Urinary bladder (tissue), 4 donors: Measurements from ENCODE around the gene ABCA4. TPM values are rescaled to one million over a fixed set of nuclear protein-coding genes. Genes with fewer than 3 reads are reported as not detected.

Source experiments
- DNase-seq: peaks from one replicate; pipeline ENCODE4 v3.0.0-alpha.2; 2015; ENCODE audit errors: extremely low spot score
- H3K27ac ChIP-seq: one replicate; pipeline ENCODE4 v1.5.1; 2013; ENCODE audit warnings: low read depth, mild to moderate bottlenecking, moderate library complexity
- H3K36me3 ChIP-seq: one replicate; pipeline ENCODE4 v1.6.1; 2013; ENCODE audit warnings: mild to moderate bottlenecking, moderate library complexity; ENCODE audit not compliant: insufficient read depth
- H3K4me1 ChIP-seq: one replicate; pipeline ENCODE4 v1.6.1; 2013; ENCODE audit warnings: mild to moderate bottlenecking, moderate library complexity; ENCODE audit not compliant: insufficient read depth
- H3K4me3 ChIP-seq: one replicate; pipeline ENCODE4 v1.5.1; 2013; ENCODE audit warnings: low read depth, low read length
- WGBS: extraction: QIAGEN DNeasy Blood & Tissue Kit; methylation state at CpG from one replicate; pipeline ENCODE4 v1.1.7; 2013; 5-methylcytosine and 5-hydroxymethylcytosine counted together
- polyA plus RNA-seq: library from polyadenylated mRNA; stranded (reverse); fragments of 200-250 nt; gene quantifications from one replicate; pipeline ENCODE4 v1.2.3, GENCODE V29; 2013
- total RNA-seq: library from RNA; depleted of rRNA; stranded (reverse); fragments of >200 nt; gene quantifications from one replicate; pipeline ENCODE4 v1.2.3, GENCODE V29; 2014
- donor health status: healthy with polysubstance abuse.
- donor health status: healthy.

Gene ABCA4
- total and polyA plus RNA-seq, 2 donors, result 0.37 to 0.90 TPM

DNA sequence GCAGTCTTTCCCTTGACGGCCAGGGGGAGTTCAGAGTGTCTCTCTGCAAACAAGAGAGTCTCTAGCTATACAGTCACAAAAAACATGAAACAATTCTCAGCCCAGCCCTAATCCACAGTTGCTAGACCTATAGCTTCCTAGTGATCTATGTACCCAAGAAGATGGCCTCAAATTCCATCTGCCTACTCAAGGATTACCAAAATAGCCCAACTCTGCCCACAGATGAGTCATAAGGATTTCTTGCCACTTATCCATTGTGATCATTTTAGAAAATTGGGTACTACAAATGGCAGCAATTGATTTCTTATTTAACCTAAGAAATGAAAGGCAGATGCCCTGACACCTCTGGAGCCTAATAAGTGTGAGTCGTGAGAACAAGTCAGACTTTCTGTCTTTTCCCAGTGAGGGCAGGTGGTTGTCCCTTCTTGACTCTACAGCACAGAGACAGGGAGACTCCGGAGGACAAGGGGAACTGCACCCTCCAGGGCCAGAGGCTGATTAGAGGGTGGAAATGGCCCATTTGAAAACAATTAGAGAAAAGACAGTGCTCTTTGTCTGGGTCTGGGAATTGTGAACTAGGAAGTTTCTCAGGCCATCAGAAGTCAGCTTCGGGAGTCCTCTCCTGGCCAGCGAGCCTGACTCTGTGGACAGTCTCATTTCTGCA, 65.4 kb downstream of the ABCA4 start:
- no peaks in the 10 kb centered on the region for H3K4me1 ChIP-seq
- H3K36me3 ChIP-seq, result no peaks in the 10 kb centered on the region
- no peak overlapping the region for H3K4me3 ChIP-seq
- H3K27ac ChIP-seq, result no peak overlapping the region
- WGBS, result 84% methylated on average over 5 of the region's 5 CpGs
- DNase-seq, result no peak

DNA sequence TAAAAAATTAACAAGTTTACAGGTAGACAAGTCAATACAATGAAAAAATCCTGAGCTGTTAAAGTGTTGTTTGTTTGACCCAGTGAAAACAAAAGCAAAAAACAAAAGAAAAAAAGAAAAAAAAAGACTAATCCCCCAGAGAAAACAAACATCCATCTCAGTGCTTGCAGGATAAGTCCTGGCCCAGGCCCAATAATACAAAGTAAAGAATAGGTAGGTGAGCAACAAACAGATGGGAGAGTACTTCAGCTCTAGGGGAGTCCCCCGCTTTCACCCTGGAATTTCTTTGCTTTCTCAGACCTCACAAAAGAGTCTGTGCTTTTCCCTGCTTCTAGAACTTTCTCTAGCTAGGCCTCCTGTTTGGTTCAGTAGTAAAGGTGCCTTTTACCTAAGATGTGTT, 70.3 kb downstream of the ABCA4 start:
- Histone ChIP-seq H3K4me3 (no peak overlapping the region), H3K36me3 (no peaks in the 10 kb centered on the region), H3K27ac (no peak overlapping the region), H3K4me1 (no peaks in the 10 kb centered on the region)
- DNase-seq, result no peak
- WGBS, result 96% methylated on average over 1 of the region's 1 CpG

DNA sequence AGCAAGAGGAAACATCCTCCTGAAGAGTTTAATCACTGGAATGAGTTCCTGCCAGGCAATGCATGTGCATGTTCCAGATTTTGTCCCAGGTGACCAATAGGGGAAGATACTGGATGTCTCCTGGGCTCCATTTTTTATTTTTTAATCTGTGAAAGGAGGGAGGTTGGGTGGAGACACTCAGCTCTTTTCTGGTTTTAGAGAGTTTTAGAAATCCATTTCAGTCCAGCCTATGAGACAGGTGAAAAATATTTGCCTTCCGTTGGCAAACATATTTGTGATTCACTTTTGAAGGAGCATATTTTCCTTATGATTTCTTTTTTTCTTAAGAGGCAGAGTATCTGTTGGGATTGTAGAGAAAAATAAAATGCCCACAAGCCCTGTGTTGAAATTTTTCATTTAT, 70.7 kb downstream of the ABCA4 start:
- Histone ChIP-seq H3K4me1 (no peaks in the 10 kb centered on the region), H3K27ac (no peak overlapping the region), H3K4me3 (no peak overlapping the region), H3K36me3 (no peaks in the 10 kb centered on the region)
- 74% methylated on average over 1 of the region's 1 CpG for WGBS
- DNase-seq, result no peak

DNA sequence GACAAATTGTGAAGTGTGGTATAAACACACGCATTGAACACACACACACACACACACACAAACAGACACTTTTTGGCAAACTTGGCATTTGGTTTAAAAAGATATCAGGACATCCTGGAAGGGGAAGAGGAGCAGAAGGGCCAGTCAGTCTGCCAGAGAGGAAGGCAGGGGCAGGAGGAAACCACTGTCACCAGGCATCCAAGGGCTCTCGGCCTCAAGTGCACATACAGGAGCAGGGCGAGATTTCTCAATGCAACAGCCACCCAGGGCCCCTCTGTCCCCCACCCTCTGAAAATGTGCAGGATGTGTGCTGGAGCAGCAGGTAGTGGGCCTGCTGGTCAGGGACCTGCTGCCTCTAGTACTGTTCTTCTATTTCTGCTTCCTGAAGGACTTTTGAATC, 71.2 kb downstream of the ABCA4 start:
- WGBS, result 82% methylated on average over 3 of the region's 3 CpGs
- no peak overlapping the region for H3K27ac ChIP-seq

DNA sequence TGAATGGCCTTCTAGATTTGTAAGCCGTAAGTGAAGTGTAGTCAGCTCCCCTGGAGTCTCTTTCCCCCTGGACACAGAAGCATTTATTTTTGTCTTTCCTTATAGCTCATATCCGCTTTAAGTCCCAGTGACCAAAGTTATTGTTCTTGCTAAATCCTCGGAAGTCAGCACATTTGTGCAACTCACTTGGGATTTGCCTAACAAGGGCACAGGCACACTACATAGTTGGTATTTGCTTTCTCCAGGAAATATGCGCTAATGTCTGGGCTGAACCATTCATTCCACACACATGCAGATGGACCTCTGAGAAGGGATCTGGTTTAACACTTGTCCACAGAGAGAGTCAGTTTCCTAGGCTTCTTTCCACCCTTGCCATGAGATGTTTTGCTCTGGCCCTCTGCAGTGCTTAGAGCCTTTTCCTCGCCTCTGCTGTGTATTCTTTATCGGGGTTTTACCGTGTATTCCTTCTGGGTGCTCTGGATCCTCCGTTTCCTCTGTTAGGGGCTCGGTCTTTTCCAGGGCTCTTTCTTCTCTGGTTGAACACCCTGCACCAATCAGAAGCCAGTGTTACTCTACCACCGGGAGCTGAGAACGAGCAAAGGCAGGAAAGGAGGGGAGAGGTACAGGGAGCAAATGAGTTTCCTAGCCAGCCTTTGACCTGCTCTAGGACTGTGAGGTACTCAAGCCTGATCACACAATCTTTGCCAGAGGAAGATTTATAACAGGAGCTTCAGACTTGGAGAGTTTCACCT, 72.4 kb downstream of the ABCA4 start:
- H3K4me1 ChIP-seq, result no peaks in the 10 kb centered on the region
- H3K36me3 ChIP-seq, result no peaks in the 10 kb centered on the region
- H3K27ac ChIP-seq, result no peak overlapping the region
- WGBS, result 72% methylated on average over 11 of the region's 11 CpGs
- DNase-seq, result no peak
- H3K4me3 ChIP-seq, result no peak overlapping the region

More for the DNA sequence above, 71.2 kb downstream of the ABCA4 start:
- H3K4me1 ChIP-seq, result no peaks in the 10 kb centered on the region
- no peaks in the 10 kb centered on the region for H3K36me3 ChIP-seq
- no peak for DNase-seq
- no peak overlapping the region for H3K4me3 ChIP-seq

DNA sequence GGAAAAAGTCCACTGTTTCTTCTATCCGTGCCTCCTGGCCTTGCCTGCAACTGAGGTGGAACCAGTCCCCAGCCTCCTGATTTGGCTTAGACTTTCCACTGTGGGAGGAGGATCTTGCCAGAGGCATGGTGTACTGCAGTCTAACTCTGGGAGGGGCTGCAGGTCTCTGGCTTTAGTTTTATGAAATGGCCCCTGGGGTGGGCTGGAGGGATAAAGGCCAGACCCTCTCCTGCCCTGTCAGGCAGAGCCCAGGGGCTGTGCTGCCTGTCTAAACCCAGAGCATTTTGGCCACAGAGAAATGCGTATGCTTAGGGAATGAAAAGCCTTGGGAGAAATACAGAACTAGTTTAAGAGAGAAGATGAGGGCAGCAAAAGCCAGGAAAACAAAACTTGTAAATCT, 73.0 kb downstream of the ABCA4 start:
- no peaks in the 10 kb centered on the region for H3K36me3 ChIP-seq
- no peak overlapping the region for H3K4me3 ChIP-seq
- WGBS, result 82% methylated on average over 2 of the region's 2 CpGs
- no peak for DNase-seq
- no peaks in the 10 kb centered on the region for H3K4me1 ChIP-seq
- no peak overlapping the region for H3K27ac ChIP-seq

DNA sequence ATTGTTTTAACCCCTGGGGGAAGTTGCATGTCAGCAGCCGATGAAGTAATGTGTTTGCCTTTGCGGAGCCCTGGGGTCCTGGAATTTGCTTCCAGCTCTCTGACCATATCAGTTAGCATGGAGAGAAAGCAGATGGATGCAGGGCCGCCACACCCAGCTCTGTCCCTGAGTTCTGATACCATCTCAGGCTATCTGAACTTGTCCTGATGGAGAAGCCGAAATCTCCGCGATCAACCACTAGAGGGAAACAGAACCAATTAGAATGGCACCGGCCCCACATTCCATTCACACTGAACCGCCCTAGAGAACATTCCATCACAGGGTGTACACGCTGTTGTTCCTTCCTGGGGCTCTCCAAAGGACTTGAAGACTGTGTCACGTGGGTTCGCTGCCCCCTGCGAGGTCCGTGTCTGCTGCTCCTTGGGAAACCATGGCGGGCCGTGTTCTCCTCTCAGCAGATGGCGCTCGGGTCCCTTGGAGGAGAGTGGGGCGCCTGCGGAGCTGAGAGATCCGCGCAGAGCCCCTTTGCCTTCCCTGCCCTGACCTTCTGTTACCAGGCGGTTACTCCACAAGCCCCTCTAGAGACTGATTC, 75.4 kb downstream of the ABCA4 start:
- DNase-seq, result peak; percentile 86

DNA sequence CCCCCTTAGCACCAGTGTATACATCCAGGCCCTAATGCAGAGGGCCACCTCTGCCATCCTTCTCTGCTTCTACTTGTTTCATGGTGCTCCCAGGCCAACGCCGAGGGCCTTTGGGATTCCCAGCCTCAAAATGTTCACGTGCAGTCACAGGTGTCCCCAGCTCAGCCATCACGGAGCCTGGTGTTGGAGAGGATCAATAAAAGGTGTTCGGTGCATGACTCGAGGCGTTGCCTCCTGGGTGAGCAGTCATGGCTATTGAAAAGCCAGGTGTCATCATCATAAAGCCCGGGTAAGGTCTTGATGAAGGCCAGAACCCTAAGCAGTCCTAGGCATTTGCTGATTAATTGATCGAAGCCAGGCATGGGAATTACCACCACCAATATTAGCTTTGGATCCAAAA, 76.1 kb downstream of the ABCA4 start:
- no peaks in the 10 kb centered on the region for H3K4me1 ChIP-seq

More for the DNA sequence above, 75.4 kb downstream of the ABCA4 start:
- 13% methylated on average over 22 of the region's 22 CpGs for WGBS
- H3K27ac ChIP-seq, result no peak overlapping the region
- H3K4me1 ChIP-seq, result no peaks in the 10 kb centered on the region
- H3K36me3 ChIP-seq, result no peaks in the 10 kb centered on the region
- no peak overlapping the region for H3K4me3 ChIP-seq

DNA sequence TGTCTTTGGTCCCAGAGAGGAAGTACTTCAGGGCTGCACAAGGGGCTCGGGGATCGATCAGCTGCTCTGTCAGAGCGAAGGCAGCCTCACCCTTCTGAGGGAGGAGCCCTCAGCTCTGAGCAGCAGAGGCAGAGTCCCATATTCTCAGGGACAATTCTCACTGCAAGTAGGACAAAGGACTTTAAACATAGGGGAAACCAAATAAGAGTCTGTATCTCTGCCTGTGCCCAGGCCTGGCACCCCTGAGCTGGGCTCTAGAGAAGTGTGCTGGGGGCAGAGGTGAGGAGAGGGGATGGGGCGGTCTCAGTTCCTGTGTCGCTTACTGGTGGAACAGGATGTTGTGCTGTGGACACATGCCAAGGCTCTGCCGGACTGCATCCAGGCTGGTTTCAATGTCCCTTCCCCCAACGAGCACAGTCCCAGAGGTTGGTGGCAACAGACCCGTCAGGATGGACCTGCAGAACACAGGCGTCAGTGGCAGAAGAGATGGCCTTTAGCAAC, 76.6 kb downstream of the ABCA4 start:
- no peaks in the 10 kb centered on the region for H3K36me3 ChIP-seq
- no peak overlapping the region for H3K27ac ChIP-seq
- H3K4me1 ChIP-seq, result no peaks in the 10 kb centered on the region
- H3K4me3 ChIP-seq, result no peak overlapping the region
- DNase-seq, result no peak
- 61% methylated on average over 9 of the region's 9 CpGs for WGBS

More for the DNA sequence above, 76.1 kb downstream of the ABCA4 start:
- Histone ChIP-seq H3K27ac (peak overlapping the region; percentile 45), H3K36me3 (no peaks in the 10 kb centered on the region), H3K4me3 (no peak overlapping the region)
- WGBS, result 90% methylated on average over 9 of the region's 9 CpGs
- no peak for DNase-seq

DNA sequence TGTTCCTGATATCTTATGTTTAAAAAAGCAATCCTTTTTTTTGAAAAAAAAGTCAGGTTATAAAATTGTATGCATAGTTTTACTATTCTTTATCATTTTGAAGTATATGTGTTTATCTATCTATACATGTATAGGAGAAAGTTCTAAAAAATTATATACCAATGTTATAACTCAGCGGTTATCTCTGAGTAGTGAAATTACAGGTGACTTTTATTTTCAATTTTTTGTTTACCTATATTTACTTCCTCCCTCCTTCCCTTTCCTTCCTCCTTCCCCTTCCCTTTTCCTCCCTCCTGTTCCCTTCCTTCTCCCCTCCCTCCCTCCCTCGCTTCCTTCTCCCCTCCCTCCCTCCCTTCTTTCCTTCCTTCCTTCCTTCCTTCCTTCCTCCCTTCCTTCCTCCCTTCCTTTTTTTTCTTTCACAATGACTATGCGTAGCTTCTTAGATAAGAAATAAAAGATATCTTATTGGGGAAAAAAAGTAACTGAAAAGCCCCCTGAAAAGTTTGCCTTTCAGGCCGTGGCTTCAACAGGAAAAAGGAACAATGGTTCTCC, 77.1 kb downstream of the ABCA4 start:
- DNase-seq, result no peak
- no peak overlapping the region for H3K27ac ChIP-seq
- 79% methylated on average over 4 of the region's 4 CpGs for WGBS
- no peaks in the 10 kb centered on the region for H3K4me1 ChIP-seq
- no peak overlapping the region for H3K4me3 ChIP-seq
- no peaks in the 10 kb centered on the region for H3K36me3 ChIP-seq

DNA sequence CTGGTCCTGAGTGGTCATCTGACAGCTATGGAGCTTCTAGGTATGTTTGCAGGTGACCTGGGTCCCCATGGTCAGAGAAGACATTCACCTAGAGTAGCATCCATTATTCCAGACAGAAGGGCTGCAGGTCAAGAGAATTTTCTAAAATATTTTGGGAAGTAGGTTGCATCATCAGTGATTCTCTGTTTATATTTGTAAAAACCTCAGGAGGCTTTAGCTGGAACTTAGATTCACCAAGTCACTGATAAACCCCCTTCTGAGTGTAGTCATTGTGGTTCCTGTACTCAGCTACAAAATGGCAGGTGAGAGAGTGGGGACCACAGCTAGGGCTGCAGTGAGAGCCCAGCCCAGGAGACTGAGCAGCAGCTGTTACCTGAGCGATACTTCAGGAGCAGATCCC, 78.6 kb downstream of the ABCA4 start:
- H3K4me1 ChIP-seq, result no peaks in the 10 kb centered on the region
- 98% methylated on average over 1 of the region's 1 CpG for WGBS
- no peak overlapping the region for H3K4me3 ChIP-seq
- DNase-seq, result no peak
- no peaks in the 10 kb centered on the region for H3K36me3 ChIP-seq
- H3K27ac ChIP-seq, result no peak overlapping the region

DNA sequence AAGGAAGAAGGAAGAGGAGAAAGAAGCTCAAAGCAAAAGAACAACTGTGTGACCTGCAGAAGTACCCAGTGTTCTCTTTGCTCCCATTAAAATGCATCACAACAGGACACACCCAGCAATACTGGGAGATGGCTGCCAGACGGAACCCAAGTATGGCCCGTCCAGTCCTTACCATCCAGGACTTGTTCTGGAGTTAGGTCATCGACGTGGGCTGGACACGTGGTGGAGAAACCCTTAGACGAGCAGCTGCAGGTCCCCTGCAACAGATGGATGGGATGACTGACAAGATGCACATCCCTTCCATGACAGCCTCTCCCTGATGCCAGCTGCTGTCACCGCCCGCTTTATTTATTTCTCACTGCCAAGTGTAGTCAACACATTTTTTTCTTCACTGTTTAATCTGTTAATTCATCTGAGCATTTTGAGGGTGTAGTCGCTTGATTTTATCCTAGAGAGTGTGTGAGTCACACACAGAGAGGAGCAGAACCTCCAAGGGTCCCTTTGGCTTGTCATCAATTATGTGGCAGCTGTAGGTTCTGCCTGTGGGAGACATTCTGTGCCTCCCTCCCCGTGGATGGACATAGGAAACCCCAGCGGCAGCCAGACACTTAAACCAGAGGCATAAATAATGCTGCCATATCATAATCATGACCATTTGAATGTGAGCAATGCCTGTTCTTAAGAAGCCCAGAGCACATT, 80.9 kb downstream of the ABCA4 start:
- H3K4me3 ChIP-seq, result no peak overlapping the region
- DNase-seq, result no peak
- peaks cover 3% of the 10 kb centered on the region for H3K4me1 ChIP-seq
- H3K27ac ChIP-seq, result no peak overlapping the region
- H3K36me3 ChIP-seq, result no peaks in the 10 kb centered on the region
- WGBS, result 63% methylated on average over 11 of the region's 11 CpGs

DNA sequence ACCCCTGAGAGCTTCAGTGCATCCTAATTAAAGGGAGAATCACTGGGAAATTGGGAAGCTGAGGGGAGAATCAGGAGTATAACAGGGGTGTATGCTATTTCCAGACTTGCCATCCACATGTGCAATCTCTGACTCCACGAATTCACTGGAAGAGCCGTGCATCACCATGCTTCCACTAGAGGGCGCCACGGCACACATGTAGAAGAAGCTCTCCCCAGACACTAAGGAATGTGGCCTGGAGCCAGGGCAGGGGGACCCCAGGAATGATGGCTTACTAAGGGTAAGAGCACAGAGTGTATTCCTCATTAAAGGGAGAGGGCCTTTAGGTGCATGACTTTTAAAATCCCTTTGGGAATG, 81.5 kb downstream of the ABCA4 start:
- DNase-seq, result no peak
- Histone ChIP-seq H3K36me3 (no peaks in the 10 kb centered on the region), H3K4me3 (no peak overlapping the region), H3K27ac (no peak overlapping the region), H3K4me1 (peaks cover 3% of the 10 kb centered on the region)
- WGBS, result 16% methylated on average over 4 of the region's 4 CpGs
